ENCODE results near the gene SNRPD2.

DNA sequence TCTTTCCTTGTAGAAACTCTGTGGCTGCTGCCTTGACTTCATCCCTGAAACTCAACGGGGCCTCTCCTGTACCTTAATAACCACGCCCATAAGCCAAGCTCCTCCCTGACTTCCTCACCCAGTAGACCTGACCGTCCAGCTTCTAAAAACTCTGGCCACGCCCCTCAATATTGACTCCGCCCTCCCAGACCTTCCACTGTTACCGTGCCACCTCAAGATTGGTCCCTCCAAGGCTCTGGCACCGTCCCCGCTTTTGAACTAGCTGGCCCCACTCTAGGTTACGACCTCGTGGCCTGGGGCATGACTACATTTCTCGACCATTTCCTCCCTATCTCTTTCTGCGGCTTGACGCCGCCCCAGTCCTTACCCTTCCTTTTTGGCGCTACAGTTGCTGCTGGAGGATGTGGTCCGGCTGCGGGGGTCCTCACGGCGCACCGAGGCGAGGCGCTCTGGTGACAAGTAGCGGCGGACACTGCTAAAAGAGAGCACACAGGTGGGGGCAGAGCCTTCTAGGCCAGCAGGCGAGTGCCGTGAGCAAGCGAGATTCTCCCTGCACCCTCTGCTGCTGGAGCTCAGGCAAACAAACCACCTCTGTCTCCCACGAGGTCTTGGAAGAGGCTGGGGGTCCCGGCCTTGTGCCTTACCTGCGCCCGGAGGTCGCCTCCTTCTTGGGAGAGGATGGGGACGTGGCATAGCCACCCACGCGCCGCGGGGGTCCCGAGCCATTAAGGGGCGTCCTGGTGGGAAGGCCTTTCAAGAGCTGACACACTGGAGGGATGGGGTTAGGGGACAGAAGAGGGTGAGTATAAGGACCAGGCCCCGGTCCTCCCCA lies 50.3 kb downstream of the SNRPD2 start:
- TF ChIP-seq CTCF (conservative IDR thresholded peaks at IDR 0.05; ENCODE audit: low read depth, low read length) (no peak), EZH2 (IDR thresholded peaks at IDR 0.05; ENCODE audit: low read length, unreplicated experiment) (no peak), EZH2phosphoT487 (IDR thresholded peaks at IDR 0.05; ENCODE audit: borderline replicate concordance, low read length) (no peak)

Measured in PC-3 (cell line).